Renal cortical epithelial cell (primary cell): Measurements from ENCODE around the gene ARL5A. TPM values are rescaled to one million over a fixed set of nuclear protein-coding genes. Genes with fewer than 3 reads are reported as not detected.
"Not testable (repeated sequence)": the region's sequence is repeated elsewhere in the genome, so short reads cannot be mapped to it uniquely, and the experiment has no call there.

Experiments
- DNase-seq: peaks from one replicate; pipeline ENCODE4 v3.0.0-alpha.2; 2011; ENCODE audit warnings: low read depth
- total RNA-seq: library from RNA; depleted of rRNA; stranded (reverse); fragments of >200 nt; gene quantifications from 2 replicates; pipeline ENCODE4 v1.2.3, GENCODE V29; 2014

The ARL5A gene
- total RNA-seq, 1 donor from 2014 or later: 97.2 TPM

- DNase-seq: peak; percentile 12
Observed at GRCh38 chr2:151795646-151796240, 32.5 kb downstream of the ARL5A start.

- DNase-seq: not testable (repeated sequence)
Observed at GRCh38 chr2:151794422-151794821, 33.8 kb downstream of the ARL5A start.

DNA sequence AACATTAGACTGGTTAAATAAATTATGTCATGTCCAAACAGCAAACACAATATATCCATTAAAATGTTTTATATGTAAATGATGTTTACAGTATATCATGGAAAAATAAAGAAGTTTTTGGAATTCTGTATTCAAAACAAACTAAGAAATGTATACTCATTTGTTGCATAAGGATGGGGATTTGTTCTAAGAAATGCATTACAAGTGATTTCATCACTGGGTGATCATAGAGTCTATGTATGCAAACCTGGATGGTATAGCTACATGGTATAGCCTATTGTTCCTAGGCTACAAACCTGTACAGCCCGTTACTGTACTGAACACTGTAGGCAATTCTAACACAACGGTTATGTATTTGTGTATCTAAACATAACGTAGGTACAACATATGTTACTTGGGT, 35.1 kb downstream of the ARL5A start:
- no peak for DNase-seq

DNA sequence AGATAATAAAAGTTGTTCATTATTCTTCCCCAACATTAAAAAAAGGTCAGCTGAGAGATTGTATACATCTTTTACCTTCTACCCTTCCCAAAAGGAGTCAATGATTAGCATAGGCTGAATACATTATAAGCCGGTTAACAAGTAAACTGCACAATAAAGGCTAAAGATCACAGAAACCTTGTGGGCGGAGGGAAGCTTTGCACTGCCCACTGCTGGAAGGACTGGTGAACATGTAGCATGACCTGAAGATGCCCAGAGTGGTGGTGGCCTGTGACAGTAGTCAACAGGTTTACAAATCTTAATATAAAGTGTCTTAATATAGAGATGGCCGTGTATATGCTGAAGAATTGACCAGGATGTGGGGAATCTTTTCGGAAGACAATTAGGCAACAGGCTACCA, 35.6 kb downstream of the ARL5A start:
- DNase-seq: no peak

GRCh38 chr2:151791545-151791944, 36.7 kb downstream of the ARL5A start:
- no peak for DNase-seq

DNA sequence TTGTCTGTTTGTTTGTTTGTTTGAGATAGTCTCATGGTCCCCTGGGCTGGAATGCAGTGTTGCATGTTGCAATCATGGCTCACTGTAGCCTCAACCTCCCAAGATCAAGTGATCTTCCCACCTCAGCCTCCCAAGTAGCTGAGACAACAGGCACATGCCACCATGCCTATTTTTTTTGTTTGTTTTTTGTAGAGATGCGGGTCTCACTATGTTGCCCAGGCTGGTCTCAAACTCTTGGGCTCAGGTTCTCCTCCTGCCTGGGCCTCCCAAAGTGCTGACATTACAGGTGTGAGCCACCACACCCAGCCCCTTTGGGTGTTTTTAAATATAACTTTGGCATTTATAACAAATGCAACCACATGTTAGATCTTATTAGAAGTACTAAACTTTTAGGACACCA, 37.5 kb downstream of the ARL5A start:
- no peak for DNase-seq

DNA sequence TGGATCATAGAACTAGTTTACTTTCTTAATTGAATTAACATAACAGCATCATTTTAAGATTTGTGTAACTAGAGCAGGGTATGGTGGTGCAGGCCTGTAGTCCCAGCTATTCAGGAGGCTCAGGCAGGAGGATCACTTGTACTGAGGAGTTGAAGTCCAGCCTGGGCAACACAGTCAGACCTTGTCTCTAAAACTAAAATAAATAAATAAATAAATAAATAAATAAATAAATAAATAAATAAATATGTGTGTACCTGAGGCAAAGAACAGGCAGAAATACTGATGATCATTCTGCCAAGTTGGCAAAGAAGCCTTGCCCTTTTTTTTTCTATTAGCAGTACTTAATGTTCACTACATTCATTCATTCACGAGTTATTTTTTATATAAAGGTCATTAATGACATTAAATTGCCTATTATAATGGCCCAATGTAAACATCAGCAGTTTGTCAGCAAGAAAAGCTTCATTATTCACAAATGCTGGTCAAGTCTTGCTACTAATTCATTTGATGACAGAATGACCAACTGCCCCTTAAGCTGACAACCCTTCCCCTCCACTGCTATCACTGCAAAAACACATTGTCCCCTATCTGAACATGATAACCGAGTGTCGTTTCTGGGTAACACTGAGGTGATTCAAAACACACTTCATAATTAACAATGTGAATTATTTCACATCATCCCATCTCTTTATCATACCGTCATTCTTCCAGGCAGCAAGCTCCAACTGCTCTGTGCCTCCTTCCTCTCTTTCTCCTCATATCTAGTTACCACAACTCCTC, 39.0 kb downstream of the ARL5A start:
- no peak for DNase-seq

DNA sequence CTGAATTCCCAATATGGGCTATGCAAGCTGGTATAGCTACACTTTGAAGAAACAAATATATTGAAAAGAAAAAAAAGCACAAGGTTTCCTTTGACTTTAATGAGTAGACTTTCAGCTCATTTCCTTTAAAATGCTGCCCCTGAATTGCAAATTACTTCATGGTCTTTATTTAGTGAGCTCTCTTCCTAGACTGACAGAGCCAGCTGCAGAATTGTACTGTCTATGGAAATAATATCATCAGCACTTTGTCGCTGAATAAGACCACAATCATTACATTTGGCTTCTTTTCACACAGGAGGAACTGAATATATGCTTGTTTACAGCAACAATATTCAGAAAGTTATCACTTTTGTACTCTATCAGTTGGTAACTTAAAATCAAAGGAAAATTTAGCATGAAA, 41.7 kb downstream of the ARL5A start:
- DNase-seq: no peak

- DNase-seq: no peak
Observed at GRCh38 chr2:151786077-151786476, 42.1 kb downstream of the ARL5A start.

DNA sequence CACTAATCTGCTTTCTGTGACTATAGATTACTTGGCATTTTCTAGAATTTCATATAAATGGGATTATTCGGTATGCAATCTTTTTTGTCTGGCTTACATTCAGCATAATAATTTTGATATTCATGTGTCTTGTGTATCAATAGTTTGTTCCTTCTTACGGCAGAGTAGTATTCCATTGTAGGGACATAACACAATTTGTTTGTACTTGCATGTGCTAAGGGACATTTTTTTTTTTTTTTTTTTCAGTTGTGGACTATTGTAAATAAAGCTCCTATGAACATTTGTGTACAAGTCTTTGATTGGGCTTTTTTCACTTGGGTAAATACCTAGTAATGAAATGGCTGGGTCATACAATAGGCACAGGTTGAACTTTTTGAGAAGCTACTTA, 45.1 kb downstream of the ARL5A start:
- DNase-seq: no peak

DNA sequence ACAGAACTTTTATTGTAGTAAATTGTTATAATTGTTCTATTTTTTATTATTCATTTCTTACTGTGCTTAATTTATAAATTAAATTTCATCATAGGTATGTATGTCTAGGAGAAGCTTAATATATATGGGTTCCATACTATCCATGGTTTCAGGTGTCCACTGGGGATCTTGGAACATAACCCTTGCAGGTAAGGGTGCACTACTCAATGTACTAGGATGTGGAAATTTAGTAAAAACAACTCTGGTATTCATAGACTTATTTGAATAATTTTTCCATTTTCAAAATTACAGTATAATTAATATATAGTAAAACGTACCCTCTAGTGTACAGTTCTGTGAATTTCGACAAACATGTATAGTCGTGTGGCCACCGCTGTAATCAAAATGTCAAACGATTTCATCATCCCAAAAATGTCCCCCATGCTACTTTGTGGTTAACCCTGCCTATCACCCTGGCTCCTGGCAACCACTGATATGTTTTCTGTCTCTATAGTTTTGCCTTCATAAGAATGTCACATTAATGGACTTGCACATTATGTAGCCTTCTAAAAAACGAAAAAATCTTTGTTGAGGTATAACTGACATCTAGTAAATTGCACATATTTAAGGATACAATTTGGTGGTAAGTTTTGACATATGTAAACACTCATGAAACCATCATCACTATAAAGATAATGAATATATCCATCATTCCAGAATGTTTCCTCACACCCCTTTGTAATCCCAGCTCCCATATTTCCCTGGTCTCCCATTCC, 45.7 kb downstream of the ARL5A start:
- DNase-seq: no peak

DNA sequence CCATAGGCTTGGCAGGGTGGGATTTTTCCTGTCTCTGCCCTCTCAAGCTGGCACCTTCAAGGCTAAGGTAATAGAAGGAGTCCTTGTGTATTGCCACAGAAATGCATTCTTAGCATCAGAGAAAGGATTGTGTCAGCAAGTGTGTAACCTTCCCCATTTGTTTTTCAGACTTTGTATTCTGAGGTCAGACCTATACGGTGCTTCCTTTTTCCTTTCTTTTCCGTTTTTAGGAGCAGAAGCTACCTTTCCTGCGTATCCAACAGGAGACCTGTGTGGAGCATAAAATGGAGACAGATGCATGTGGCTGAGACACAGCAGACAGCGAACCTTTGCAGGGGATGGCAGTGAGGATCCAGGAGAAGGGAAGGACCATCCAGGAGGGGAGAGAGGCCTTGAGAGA, 46.6 kb downstream of the ARL5A start:
- DNase-seq: no peak

DNA sequence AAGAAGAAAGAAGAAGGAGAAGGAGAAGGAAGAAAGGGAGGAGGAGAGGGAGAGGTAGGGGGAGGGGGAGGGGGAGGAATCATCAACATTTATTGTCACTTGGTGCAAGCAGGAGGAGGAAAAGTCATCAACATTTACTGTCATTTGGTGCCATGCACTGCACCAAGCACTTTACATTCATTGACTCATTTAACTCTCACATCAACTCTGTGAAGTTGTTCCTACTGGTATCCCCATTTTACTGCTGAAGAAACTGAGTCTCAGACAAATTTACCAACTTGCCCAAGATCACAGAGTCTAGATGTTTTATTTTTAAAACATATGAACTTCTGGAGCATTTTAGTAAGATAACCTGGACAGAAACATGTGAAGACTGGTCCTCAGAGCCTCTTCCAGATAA, 47.3 kb downstream of the ARL5A start:
- no peak for DNase-seq

- no peak for DNase-seq
Observed at GRCh38 chr2:151777935-151778334, 50.3 kb downstream of the ARL5A start.

DNA sequence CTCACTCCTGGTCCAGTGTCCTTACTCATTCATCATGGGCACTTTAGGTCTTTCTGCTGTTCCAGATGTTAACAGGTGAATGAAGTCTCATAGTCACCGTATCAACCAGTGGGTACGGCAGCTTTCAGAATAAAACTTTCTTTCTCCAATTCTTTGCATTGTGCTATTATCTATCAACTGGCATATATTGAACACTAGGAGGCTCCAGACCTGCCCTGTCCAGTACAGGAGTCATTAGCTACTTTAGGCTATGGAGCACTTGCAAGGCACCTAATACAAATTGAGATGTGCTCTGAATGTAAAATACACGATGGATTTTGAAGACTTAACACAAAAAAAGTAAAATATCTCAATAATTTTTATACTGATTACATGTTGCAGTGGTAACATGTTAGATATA, 50.7 kb downstream of the ARL5A start:
- no peak for DNase-seq

- DNase-seq: no peak
Observed at GRCh38 chr2:151776367-151776766, 51.9 kb downstream of the ARL5A start.

DNA sequence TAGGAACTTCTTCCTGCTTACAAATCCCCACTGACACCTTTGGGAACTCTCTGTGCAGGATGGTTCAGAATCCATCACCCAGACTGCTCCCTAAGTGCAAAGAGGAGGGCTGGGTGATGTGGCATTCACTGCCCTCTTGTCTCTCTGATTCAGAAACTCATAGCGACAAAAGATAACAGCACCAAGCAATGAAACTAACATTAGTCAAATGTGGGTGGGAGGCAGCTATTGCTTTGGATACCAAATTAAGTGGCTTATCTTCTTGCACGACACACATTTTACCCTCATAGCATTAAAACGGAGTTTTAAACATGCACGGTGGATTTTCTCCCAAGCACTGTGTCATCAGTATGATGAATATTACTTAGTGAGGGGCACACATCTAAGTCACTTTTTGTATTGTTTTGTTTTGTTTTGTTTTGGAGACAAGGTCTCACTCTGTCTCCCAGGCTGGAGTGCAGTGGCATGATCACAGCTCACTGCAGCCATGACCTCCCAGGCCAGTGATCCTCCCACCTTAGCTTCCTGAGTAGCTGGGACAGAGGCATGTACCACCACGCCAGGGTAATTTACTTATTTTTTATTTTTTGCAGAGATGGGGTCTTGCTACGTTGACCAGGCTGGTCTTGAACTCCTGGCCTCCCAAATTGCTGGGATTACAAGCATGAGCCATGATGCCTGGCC, 53.0 kb downstream of the ARL5A start:
- DNase-seq: peak; percentile 24

DNA sequence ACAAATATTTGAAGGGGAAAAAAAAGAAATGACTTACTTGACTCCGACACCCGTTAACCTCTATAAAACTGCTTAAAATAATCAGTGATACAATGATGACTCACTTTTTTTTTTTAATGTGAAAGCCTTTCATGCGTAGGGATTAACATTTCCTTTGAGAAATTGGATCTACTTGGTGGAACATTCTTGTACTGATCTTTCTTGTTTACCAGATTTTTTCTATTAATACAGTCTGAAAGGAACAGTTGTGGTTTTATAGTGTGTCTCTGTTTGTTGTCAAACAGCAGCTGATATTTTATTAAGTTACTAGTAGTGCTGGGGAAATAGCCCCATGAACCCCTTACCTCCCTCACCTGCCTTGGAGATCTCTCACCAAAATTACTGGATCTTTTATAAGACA, 53.7 kb downstream of the ARL5A start:
- DNase-seq: peak; percentile 94

GRCh38 chr2:151771599-151772358, 56.4 kb downstream of the ARL5A start:
- DNase-seq: no peak

GRCh38 chr2:151770995-151771394, 57.2 kb downstream of the ARL5A start:
- DNase-seq: no peak

DNA sequence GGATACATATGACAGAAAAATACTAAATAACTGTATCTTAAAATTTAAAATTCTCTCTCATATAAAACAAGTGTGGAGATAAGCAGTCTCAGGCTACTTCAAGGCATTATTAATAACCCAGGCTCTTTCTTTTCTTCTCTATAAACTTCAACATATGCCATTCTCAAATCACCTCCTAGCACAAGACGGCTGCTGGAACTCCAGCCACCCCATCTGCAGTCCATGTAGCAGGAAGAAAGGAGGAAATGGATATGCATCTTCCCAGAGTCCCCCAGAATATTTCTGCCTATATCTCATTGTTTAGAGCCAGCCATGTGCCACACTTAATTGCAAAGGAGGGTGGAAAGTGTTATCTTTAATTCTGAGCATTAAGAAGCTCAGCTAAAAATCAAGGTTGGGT, 58.6 kb downstream of the ARL5A start:
- no peak for DNase-seq

DNA sequence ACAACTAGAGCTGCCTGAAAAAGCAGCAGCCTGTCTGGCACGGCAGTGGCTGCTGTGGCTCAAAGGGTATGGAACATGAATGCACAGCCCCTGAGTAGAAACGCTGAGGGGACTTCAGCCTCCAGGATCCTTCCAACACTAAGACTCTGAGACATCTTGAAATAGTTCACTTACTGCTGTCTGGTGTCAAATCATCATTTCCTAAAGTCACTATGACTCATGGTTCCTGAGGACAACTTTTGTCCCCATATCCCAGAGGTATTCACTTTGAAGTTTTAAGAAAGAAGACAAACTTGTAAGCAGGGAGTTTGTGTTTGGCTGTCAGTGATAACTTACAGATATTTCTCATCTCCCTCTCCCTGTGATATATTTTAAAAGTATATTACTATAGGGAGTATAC, 60.7 kb downstream of the ARL5A start:
- DNase-seq: no peak
